ENCODE results near the gene OPN4.

OPN4 gene

DNA sequence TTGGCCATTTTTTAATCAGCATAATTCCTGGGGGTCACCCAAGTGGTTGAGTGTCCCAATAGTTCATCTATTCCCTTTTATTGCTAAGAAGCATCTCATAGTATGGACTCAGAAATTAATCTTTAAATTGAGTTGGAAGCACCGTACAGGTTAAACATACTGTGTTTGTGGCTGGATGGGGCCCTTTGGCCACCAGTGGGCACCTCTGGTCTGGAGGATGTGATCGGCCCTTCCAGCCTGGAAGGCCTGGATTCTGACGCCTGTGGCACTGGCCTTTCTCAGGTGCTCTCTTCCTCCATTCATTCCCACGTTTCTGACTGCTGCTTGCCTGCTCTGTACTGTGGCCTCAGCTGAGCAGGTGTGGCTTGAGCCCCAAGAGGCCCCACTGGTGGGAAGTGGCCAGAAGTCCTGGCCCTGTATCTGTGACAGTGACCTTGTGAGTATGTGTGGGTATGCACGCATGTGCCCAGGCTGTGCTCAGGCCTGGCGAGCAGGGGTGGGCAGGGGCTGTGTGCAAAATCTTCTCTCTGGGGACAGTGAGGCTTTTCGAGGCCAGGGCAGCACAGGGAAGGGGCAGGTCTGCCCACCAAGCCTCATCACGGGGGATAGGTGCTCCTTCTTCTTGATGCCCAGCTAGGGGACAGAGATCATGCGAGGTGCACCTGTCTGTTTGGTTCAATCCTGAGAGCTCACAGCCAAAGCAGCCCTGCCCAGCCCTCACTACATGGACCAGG, 44.0 kb downstream of the OPN4 start:
- no peak for DNase-seq (ENCODE audit: low read depth in 4 of 4, low spot score in 1 of 4)

DNA sequence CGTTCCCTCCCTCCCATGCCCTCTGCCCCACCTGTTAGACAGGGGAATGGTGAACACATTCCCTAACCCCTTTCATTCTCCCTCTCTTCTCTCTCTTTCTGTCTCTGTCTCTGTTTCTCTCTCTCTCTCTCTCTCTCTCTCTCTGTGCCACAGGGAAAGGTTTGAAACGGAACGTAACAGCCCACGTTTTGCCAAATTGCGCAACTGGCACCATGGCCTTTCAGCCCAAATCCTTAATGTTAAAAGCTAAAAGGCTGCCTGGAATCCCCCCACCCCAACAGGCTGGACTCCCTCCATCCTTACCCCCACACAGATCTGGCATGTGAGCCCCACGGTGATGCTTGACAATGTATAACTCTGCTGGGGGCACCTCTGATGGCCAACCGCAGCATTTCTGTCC, 44.8 kb downstream of the OPN4 start:
- DNase-seq (ENCODE audit: low read depth in 4 of 4, low spot score in 1 of 4) = no peak

DNA sequence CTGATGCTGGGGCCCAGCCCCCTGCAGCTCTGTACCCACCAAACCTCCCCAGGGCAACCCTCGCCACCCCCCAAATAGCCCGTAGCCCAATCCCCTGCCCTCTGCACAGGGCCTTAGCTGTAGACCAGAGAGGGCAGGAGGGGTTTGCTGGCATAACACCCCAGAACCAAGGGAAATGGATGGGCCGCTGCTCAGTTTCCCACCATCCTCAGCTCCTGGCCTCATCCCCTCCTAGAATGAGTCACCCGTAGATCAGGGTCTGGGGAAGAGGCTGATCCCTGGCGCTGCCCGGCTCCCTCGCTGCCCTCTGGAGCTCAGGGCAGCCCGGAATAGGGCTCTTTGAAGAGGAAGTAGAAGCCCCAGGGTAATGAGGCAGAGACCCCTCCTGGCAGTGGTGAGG, 45.2 kb downstream of the OPN4 start:
- DNase-seq (ENCODE audit: low read depth in 4 of 4, low spot score in 1 of 4) = no peak

DNA sequence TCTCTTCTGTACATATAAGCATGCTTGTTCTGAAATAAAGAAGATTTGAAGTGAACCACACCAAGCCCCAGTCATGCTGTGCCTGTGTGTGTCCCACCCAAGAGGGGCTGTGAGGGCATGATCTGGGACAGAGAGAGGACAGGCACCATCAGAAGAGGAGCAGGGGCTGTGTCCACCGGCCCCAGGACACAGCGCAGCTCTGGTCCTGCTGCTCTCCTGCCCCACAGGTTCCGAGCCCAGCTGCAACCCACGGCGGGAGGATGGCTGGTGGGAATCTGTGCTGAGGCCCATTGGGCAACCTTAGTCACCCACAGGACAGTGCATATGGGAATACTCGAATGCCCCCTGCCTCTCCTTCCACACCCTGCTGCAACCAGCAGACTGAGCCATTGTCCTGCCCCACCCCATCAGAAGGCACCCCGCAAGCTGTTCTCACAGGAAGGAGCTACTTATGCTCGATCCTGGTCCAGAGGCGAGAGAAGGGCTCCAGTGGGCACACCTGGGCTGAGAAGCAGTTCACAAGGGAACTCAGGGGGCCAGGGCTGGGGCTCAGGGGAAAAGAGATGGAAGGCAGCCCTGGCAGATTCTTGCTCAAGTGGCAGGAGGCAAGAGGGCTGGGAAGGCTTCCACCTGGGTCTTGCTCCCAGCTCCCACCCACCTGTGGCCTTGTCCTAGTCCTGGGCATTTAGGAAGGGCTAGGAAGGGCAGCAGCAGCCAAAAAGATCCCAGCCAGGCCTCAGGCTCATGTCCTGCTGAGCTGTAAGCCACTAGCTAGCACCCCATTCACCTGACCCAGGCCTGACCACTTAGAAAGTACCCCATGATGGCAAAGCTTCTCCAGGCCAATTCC, 45.9 kb downstream of the OPN4 start:
- DNase-seq (ENCODE audit: low read depth in 4 of 4, low spot score in 1 of 4) = no peak

DNA sequence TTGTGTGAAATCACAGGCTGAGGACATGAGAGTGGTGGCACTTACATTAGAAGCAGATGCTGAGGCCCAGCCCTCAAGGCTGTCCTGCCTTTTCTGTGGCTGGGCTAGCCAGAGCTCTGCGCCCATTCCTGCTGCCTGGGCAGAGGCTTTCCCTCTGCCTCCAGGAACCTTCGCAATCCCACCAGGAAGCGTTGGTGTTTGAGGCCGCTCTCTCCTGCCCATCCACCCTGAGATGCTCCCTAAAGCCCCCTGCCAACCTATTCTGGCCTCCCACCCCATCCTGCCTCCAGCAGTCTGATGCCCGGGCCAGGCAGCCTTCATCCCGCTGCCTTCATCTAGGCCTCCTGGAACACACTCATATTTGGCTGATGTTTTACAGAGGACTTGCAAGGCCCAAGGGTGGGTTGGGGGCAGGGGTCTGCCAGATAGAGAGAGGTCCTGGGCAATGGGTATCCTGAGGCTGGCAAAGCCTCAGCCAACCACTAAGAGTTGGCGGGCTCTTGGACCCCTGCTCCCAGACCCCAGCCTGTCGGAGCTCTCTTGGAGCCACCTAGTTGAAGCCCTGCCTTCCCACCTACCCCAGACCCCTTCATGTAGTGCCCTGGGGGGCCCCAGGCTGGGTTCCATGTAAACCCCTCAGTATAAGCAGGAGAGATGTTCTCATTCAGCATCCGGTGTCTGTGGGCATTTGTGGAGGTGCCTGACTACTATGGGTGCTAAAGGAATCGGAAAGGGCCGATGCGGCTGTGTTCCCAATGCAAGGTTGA, 46.7 kb downstream of the OPN4 start:
- no peak for DNase-seq (ENCODE audit: low read depth in 4 of 4, low spot score in 1 of 4)

DNA sequence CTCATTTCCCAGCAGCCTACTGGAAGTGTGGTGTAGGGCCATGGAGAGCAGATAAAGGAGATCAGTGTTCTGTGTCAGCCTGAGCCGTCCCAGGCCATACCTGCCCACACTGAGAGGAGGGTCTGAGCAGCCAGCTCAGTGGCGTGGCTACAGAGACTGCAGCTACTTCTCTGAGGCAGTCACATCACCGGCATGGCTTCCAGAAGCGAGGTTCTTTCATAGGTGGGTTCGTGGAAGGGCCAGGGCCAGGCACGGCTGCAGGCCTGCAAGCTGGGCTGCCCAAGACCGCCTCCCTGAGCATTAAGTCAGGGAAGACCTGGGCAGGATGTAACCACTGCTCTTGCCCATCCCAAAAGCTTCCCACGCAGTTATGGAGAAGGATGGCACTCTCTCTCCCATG, 48.8 kb downstream of the OPN4 start:
- no peak for DNase-seq (ENCODE audit: low read depth in 4 of 4, low spot score in 1 of 4)

DNA sequence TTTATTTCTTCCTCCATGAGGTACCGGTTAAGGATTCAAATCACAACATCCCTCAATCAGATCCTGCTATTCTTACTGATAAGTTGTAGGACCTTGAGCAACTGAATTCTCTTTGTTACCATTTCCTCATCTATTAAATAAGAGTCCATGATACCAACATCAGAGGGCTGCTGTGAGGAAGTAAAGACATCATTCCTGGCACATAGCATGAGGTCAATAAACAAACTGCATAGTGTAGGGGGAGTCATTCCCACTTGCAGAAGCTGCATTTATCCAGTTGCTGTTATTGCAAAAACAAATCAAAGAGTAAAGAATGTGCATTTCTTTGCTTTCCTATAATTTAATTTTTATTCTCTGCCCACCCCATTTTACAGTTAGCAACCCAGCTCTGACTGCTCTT, 50.8 kb downstream of the OPN4 start:
- DNase-seq (ENCODE audit: low read depth in 4 of 4, low spot score in 1 of 4) = no peak

DNA sequence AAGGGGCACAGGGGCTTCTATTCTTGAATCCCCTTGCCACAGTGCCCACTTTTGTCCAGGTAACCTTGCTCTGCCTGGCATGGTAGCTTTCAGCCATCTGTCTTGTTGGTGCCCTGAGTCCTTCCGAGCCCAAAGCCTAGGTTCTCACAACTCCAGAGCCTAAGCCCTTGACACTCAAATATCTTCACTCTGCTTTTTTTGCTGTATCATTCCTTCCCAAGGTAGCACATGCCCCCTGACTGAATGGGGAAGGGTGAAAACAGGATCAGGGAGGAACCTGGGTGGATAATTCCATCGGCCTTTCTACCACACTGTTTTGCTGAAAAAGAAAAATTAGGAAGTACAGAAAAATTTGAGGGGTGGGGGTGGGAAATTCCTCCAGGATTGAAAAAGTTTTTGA, 51.6 kb downstream of the OPN4 start:
- DNase-seq (ENCODE audit: low read depth in 4 of 4, low spot score in 1 of 4) = no peak

DNA sequence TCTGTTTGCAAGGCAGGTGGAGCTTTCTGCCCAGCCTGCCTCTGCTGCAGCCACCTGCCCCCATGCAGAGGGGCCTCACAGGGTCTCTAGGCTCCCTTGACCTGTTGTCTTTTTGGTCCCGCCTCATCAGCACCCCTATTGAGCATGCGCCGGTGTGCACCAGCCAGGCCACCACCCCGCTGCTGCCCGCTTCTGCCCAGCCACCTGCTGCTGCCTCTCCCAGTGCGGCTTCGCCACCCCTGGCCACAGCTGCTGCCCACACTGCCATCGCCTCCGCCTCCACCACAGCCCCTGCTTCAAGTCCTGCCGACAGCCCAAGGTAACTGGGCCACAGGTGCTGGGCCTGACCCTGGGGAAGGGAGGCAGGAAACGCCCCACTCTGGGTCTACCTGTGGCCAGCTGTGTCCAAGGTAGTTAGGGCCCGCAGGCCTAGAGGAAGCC, 52.1 kb downstream of the OPN4 start:
- DNase-seq (ENCODE audit: low read depth in 4 of 4, low spot score in 1 of 4) = no peak

DNA sequence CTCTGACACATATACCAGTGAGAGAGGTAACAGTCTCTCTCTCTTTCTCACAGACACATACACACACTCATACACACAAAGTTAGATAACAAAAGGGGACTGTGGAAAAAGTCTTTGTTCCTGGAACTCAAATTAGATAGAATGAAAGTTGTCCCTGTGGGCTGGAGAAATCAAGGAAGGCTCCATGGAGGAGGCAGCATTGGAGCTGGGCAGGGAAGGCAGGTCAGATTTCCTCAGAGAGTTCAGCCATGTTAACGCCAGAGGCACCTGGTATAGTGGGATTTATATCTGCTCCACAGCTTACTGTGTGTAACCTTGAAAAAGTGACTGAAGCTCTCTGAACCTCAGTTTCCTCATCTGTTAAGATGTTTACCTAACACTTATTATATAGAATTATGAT, 52.6 kb downstream of the OPN4 start:
- DNase-seq (ENCODE audit: low read depth in 4 of 4, low spot score in 1 of 4) = no peak

DNA sequence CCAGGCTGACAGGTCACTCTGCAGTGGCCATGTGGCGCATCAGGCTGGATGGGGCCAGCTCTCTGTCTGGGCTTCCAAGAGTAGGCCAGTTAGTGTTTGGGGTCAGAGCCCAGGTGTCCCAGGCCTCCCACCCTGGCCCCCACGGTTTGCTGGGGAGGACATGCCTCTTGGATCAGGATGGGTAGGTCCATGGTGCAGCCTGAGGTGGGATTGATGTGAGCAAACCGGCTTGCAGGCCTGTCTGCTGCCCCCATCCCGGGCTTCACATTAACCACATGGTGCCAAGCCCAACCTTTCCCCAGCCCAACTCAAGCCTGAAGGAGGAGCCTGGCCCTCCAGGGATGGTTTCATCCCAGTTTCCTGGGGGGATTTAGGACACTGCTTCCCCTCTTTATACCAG, 53.2 kb downstream of the OPN4 start:
- no peak for DNase-seq (ENCODE audit: low read depth in 4 of 4, low spot score in 1 of 4)

DNA sequence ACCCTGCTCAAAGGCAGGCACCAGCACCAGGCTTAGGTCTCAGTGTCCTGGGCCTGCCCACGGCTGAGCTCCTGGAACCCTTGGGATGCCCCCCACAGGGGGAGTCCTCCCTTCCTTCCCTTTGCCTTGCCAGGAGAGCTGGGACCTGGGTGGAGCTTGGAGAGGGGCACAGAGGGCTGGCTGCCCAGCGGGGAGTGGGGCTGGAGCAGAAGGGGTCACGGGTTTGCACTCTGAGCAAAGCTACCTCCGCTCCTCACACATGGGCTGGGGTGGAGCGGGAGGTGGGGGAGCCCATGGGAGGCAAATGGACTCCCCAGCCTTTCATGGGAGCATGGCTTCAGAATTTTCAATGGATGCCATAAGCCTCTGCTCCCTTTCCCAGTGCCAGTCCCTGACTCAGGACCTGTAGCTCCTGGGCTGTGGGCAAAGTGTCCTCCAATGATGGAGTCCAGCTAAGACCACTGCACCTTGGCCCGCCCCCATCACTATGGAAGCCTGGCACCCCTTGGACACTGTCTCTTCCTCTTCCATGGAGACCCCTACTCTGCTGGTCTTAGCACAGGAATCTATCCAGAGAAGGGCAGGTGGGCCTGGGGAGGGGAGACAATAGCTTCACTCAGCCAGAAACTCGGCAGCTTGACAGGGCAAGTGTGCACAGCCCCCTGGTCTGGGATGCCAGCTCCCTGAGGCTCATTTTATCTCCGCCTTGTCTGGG, 53.9 kb downstream of the OPN4 start:
- DNase-seq (ENCODE audit: low read depth in 4 of 4, low spot score in 1 of 4) = no peak

DNA sequence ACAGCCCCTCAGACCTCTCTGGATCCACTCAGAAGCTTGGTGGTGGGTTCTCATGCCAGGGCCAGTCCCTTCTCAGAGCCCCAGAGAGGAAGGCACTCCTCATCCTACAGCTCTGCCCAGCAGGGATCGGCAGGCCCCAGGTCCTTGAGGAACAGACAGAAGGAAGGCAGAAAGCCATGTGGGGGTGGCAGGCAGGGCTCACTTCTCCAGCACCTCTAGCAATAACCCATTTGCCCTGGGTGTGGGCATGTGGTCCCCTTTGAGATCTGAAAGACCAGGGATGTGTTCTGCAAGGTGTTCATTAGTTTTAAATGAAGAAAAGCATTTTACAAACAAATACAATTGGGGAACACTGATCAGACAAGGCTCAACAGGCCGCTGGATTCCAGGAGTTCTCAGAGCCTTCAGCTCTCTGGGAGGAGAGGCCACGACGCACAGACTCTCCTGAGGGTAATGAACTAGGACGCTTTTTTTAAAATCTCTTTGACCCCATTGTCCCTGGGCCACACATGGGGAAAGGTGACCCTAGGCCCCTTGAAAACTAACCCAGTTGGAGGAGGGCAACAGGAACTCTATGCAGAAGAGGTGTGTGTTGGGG, 54.5 kb downstream of the OPN4 start:
- no peak for DNase-seq (ENCODE audit: low read depth in 4 of 4, low spot score in 1 of 4)

DNA sequence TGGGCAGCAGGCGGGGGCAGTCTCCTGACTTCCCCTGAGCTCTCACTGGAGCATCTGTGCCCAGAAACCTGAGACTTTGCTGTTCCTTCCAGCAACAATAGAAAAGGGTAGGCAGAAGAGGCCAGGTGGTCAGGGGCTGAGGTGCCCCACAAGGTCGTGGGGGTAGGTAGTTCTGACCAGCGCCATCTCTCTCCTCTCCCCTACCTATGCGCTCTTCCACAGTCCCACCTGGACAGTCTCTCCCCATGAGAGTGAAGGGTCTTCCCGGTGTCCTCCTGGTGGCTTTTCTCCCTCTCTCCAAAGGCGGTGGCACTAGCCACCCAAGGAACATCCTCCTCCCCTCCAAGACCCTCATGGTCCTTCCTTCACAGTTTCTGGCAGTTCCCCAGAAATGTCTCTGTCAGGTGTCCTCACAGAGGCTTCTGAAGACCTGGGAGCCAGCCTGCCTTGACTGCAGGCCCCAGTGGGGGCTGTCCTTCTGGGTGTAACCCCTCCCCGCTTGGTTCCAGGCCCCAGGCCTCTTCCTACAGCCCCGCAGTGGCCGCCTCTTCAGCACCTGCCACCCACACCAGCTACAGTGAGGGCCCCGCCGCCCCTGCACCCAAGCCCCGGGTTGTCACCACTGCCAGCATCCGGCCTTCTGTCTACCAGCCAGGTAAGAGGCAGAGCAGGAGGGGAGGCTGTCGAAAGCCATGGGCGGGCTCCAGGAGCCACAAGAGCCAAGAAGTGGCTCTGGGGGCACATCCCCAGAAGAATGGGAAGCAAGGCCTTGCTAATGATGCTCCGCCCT, 55.2 kb downstream of the OPN4 start:
- no peak for DNase-seq (ENCODE audit: low read depth in 4 of 4, low spot score in 1 of 4)

DNA sequence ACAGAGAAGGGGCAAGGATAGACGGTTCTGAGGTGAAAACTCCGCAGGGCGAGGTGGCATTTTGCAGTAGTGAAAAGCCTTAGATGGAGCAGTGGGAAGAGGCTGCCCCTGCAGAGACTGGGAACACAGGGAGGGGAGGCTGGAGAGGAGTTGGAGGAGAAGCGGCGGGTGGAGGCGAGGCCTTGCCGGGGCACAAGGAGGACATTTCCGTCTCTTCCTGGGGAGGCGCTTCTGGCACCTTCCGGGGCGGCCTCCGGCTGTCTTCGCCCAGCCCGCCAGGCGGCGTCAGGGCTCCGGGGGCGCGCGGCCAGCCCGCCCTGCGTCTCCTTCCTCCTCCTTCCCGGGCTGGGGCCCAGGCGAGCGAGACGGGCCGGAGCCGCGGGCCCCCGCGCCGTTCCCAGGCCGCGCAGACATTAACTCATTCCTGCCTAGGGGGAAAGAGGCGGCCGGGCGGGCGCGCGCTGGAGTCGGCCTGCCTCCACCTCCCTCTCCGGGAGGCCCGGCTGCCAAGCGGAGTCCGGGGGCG, 56.7 kb downstream of the OPN4 start:
- DNase-seq (ENCODE audit: low read depth in 4 of 4, low spot score in 1 of 4) = peak; percentile 57 to 74 (median 64)

DNA sequence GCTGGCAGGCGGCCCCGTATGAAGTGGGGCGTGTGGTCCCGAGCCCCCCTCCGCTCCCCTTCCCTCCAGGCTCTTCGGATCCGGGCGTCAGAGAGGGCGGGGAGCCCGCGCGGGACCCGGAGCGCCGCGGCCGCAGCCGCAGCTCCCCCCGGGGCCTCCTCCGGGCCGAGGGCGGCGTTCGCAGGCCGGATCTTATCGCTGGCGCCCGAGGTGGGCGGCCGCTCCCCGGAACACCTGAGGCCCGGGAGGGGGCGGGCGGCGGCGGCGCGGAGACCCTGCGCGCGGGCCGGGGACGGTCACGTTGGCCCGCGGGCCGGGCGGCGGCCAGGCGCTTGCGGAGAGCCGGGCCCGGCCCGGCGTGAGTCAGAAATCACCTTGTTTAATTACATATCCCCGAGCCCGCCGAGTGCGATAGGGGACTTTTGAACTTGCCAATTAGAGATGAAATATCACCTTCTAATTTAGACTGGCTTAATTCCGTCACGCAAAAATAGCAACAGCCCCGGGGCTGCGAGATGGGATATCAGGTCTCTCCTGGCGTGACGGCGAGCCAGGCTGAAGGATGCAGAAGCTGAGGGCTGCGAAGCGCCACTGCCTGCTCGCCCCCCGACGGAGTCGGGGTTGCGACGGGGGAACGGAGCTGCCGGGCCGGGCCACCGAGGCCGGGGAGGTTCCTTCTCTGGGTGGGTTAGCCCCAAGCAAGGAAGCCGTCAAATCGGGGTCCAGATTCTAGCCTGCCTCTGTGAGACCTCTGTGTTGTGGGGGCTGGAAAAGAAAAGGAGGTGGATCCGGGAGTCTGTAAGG, 57.4 kb downstream of the OPN4 start:
- peak in 3 of 4 experiments; percentile 21 to 35 (median 34) for DNase-seq (ENCODE audit: low read depth in 4 of 4, low spot score in 1 of 4)

DNA sequence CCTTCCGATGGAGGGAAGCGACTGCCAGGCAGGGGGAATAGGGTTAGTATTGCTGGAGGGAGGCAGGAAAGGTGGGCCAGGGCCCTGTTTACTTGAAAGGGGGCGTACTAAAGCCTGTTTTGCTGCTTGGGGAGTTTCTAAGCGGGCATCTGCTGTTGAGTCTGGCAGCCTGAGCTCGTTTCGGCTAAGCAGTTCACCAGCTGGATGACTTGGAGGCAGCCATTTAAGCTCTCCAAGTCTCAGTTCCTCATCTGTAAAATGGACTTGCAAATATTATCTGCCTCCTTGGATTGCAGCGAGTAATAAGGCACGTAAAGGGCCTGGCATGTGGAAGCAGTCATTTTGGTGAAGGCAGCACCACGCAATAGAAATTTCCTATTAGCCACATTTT, 58.0 kb downstream of the OPN4 start:
- no peak for DNase-seq (ENCODE audit: low read depth in 4 of 4, low spot score in 1 of 4)

DNA sequence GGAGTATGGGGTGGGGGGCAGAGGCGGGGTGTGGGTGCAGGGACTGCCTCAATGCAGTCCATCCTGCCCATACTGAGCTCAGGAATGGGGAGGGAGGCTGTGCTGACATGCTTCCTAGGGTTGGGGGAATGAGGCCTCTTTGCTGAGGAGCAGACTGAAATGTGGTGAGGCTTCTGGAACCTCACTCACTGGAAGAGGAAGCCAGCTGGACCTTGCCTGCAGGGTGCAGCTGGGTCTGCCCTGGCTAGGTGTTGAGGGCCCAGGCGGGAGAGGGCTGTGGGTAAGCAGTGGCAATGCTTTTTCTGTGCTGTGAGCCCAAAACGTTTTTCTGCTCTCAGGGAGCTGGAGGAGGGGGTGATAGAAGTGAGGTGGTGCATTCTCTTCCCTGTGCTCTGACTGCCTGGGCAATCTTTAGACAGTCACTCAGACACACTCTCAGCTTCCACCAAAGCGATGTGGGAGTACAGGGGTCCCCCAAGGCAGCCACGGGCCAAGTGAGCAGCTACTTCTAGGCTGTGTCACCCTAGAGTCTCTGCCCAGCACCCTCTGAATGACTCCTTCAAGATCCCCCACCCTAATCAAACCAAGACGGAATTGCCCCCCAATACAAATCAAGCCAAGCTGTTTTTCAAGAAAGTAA, 60.9 kb downstream of the OPN4 start:
- no peak for DNase-seq (ENCODE audit: low read depth in 4 of 4, low spot score in 1 of 4)

Data from stimulated activated CD4-positive, alpha-beta T cell treated with anti-CD3 and anti-CD28 coated beads, Interleukin-1b, Interleukin-23, amount 100 ng/mL, for 24 hours (primary cell).